ENCODE measurements around the gene PPP2R5D. TPM values are rescaled to one million over a fixed set of nuclear protein-coding genes. Genes with fewer than 3 reads are reported as not detected.
"Not testable (repeated sequence)": the region's sequence is repeated elsewhere in the genome, so short reads cannot be mapped to it uniquely, and the experiment has no call there.

Gene PPP2R5D
- total RNA-seq, 1 experiment from 2014 or later, result 27.4 TPM

DNA sequence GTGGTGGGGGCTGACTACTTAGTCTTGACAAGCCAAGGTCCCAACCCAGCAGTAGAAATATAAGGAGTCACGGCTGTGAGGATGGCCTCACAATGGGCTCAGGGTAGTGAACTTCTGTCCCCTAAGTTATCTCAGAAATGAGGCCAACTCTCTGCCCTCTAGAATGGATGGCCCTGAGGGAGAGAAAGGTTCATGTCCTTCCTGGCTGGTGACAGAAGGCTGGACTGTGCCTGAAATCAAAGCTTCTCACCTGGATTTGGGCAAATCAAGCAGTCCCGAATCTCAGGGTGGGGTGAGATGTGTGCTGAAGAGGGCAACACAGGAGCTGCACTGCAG, 49.8 kb downstream of the PPP2R5D start:
- Histone ChIP-seq H3K4me3 (no peak overlapping the region), H3K36me3 (peaks cover 10% of the 10 kb centered on the region), H3K27me3 (no peaks in the 10 kb centered on the region), H3K9me3 (no peaks in the 10 kb centered on the region)
- DNase-seq, result no peak

DNA sequence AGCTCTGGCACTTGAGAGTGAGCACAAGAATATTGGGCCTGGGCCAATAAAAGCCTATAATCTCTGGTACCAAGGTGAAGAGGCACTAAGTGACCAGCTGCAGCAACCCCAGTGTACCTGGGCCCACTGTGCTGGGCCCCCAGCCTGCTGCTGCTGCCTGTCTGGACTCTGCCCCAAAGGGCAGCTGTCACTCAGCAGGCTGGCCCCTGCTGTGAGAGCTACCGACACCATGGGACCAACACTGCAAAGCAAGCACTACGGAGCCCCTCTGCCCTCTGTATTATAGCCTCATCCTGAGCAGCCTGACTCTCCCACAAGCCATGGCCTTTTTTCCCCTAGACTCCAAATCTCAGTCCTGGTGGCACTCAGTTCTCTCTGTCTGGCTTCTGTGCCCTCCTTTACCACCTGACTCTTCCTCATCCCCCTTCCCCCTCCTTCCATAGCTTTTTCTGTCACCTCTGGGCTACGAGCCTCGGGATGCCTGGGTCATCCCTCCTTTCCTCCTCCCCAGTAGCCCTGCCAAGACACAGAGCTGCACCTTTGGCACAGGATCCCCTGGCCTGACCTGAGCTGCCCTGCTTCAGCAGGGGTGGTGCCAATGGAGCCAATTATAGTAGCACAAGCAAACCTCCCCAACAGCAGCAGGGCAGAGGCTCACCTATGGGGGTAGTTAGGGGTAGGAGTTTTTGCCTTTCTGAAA, 51.3 kb downstream of the PPP2R5D start:
- Histone ChIP-seq H3K36me3 (no peaks in the 10 kb centered on the region; the same call in 1 of the 2 replicates), H3K27me3 (no peaks in the 10 kb centered on the region), H3K9me3 (no peaks in the 10 kb centered on the region), H3K4me3 (no peak overlapping the region)
- DNase-seq, result no peak

DNA sequence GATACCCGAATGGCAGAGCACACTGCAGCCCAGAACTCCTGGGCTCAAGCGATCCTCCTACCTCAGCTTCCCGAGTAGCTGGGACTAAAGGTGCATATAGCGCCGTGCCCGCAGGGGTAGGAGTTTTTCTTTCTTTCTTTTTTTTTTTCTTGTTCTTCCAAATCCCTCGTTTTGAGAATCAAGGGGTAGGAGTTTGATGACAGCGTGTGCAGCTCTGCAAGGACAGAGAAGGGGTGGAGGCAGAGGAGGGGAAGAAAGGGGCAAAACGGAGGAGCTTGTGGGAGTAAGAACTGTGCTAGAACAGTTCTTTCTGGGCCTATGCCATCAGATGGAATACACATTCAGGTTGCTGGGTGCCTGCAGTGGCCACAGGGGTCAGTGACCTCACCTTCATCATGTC, 52.3 kb downstream of the PPP2R5D start:
- Histone ChIP-seq H3K36me3 (no peaks in the 10 kb centered on the region; the same call in 1 of the 2 replicates), H3K27me3 (no peaks in the 10 kb centered on the region), H3K4me3 (no peak overlapping the region), H3K9me3 (no peaks in the 10 kb centered on the region)
- no peak for DNase-seq

DNA sequence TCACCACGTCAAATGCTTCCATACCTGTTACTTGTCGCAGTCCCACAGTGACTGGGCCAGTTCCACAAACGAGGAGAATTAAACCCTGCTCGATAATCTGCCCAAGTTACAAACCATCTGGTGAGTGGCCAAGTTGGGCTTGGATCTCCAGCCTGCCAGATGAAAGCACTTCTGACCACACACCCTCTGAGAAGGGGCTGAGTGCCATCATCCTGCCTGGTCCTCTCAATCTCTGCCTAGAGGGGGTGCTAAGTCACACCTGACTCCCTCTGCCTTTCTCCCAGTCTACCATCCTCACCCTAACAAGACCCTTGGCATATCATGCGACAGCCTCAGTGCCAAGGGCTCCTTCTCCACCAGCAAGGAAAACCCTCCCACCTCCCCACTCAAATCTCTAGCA, 52.8 kb downstream of the PPP2R5D start:
- Histone ChIP-seq H3K4me3 (no peak overlapping the region), H3K36me3 (no peaks in the 10 kb centered on the region; the same call in 1 of the 2 replicates), H3K9me3 (no peaks in the 10 kb centered on the region), H3K27me3 (no peaks in the 10 kb centered on the region)
- no peak for DNase-seq

DNA sequence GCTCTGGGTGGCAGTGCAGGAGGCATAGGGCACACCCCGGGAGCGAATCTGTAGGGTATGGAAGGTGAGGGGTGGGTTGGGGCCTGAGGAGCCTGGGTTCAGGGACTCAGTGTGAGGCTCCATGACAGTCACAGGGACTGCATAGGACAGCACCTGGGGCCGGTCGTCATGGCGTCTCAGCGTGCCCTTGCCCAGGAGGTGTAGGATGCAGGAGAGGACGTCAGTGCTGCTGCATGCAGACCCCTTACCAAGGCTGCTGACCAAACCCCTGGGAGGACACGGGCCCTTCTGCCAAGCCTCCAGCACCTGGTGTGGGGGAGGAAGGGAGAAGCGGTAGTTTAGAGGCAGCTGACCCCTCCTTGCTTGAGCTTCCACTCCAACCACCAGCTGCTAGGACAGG, 53.3 kb downstream of the PPP2R5D start:
- H3K27me3 ChIP-seq, result no peaks in the 10 kb centered on the region
- H3K4me3 ChIP-seq, result no peak overlapping the region
- H3K9me3 ChIP-seq, result no peaks in the 10 kb centered on the region
- DNase-seq, result no peak
- H3K36me3 ChIP-seq, result no peaks in the 10 kb centered on the region; the same call in 1 of the 2 replicates

DNA sequence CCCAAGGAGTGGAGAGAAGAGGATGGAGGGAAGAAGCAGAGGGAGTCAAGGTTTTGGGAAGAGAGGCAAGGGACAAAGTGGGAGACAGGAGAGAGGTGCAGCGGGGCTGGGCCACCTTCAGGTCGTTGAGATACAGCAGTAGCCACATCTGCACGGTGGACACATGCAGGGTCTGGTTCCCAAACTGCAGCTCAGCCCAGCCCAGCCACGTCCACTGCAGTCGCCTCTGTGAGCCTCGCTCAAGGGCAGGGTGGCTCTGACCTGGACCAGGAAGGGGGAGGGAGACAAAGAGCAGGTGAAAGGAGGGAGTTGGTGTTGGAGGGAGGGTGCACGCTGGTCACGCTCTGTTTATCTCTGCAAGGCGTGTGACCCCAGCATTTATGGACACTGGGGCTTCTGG, 54.4 kb downstream of the PPP2R5D start:
- Histone ChIP-seq H3K9me3 (no peaks in the 10 kb centered on the region), H3K36me3 (no peaks in the 10 kb centered on the region; the same call in 1 of the 2 replicates)
- no peak for DNase-seq

DNA sequence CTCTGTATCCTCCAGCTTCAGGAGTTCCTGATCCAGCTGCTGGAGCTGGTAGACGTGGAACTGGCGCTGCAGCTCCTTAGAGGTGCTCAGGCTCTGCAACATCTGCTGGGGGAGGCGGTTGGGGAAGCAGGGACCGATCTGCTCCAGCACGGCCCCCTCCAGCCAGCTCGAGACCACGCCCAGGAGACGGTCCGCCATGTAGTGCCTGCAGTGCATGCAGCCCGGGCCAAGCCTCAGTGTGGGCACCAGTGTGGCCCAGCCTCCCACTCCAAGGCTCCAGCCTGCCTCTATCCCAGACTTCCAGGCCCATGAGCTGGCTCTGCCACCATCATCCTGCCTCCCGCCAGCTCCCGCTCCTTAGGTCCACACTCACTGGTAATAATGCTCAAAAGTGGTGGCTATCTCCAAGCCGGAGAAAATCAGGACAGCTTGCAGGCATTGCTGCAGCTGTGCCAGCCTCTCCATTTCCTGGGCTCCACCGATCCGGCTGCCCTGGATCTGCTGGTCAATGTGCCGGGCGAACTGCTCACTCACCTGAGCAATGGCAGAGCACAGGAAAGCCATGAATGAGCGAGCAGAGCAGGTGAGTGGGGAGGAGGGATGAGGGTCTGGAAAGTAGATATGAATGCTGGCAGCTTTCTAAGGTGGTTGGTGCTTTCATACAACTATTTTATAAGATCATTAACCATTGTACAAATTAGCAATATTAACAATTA, 56.3 kb downstream of the PPP2R5D start:
- no peak for DNase-seq
- Histone ChIP-seq H3K27me3 (no peaks in the 10 kb centered on the region), H3K36me3 (no peaks in the 10 kb centered on the region; the same call in 1 of the 2 replicates), H3K9me3 (no peaks in the 10 kb centered on the region), H3K4me3 (no peak overlapping the region)

More for the DNA sequence above, 54.4 kb downstream of the PPP2R5D start:
- H3K4me3 ChIP-seq, result no peak overlapping the region
- no peaks in the 10 kb centered on the region for H3K27me3 ChIP-seq

DNA sequence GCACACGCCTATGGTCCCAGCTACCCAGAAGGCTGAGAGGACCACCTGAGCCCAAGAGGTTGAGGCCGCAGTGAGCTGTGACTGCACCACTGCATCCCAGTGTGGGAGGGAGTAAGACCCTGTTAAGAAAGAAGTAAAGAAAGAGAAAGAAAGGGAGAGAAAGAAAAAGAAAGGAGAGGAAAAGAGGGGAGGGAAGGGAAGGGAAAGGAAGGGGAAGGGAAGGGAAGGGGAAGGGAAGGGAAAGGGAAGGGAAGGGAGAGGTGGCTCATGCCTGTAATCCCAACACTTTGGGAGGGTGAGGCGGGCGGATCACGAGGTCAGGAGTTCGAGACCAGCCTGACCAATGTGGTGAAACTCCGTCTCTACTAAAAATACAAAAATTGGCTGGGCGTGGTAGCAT, 57.1 kb downstream of the PPP2R5D start:
- not testable (repeated sequence) for H3K4me3 ChIP-seq, H3K27me3 ChIP-seq, H3K36me3 ChIP-seq, H3K9me3 ChIP-seq, DNase-seq

DNA sequence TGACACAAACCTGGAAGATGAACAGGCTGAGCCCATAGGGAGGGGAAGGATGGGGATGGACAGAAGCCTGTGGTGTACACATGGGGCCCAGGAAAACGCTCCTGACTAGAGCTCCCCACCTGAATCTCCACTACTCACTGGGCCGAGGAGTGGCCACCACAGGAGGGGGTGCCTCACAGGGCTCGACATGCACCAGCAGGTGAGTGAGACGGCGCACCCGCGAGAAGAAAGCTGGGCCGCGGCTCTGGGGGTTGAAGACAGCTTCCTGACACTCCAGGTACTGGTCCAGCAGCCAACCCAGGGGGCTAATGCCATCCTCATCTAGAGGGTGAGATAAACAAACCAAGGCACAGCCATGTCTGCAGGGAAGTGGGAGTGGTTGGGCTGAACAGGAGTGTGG, 58.9 kb downstream of the PPP2R5D start:
- H3K4me3 ChIP-seq, result no peak overlapping the region
- H3K9me3 ChIP-seq, result no peaks in the 10 kb centered on the region
- no peaks in the 10 kb centered on the region for H3K27me3 ChIP-seq
- H3K36me3 ChIP-seq, result no peaks in the 10 kb centered on the region; the same call in 1 of the 2 replicates
- no peak for DNase-seq

DNA sequence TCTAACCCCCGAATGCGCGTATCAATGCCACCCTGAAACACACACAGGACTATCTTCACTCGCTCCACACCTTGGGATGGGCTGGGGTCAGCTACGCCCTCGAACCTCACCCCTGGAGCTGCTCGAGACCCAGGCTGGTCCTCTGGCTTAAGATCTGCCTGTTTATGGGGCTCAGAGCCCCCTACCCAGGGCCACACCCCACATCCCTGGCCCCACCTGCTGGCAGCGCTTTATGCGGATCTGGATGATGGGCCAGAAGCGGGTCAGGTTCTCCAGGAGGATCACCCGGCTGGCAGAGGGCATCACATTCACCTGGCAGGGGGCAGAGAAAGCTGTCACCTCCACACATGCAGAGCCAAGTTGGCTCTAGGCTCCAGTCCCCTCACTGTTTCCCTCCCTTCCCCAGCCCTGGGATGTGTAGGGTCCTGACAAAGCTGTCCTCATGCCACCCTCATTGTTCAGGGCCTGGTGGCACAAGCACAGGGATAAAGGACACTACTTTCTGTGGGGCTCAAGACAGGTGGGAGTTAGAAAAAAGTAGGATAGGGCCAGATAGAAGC, 61.1 kb downstream of the PPP2R5D start:
- H3K9me3 ChIP-seq, result no peaks in the 10 kb centered on the region
- no peaks in the 10 kb centered on the region; the same call in 1 of the 2 replicates for H3K36me3 ChIP-seq
- H3K27me3 ChIP-seq, result no peaks in the 10 kb centered on the region
- no peak for DNase-seq
- no peak overlapping the region for H3K4me3 ChIP-seq

DNA sequence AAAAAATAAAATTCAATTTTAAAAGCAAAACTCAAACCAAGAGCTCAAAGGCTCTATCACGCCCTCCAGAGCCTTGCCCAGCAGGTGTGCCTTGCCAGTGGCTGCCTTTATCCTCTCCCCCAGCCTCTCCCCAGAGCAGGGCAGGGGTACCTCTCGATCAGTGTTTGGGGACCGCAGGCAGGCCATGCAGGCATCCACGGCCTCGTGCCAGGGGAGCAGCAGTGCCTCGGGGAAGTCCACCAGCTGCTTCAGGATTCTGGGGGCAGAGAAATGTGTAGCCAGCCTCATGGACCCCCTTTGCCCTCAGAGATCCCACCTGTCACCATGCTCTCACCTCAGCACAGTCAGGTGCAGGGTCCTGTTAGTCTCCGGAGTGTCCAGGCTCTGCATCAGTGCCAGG, 63.6 kb downstream of the PPP2R5D start:
- H3K36me3 ChIP-seq, result peaks cover 3% of the 10 kb centered on the region; the same call in 1 of the 2 replicates
- H3K27me3 ChIP-seq, result no peaks in the 10 kb centered on the region
- no peaks in the 10 kb centered on the region for H3K9me3 ChIP-seq
- DNase-seq, result no peak
- H3K4me3 ChIP-seq, result no peak overlapping the region

DNA sequence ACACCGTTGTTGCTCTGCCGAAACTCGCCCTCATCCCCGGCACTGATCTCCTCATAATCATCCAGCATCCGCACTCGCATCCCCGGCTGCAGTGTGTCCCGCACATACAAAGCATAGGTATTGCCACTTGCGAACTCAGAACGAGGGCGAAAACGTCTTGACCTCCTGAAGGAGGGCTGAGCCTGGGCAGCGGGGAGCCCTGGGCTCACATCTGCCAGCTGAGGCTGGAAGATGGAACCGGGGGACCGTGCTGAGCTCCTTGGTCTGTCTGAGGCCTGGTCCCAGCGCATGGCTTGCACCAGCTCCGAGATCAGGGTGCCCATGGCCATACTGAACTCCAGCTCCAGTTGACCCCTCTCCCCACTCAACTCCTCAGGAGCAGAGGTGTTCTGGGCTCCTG, 66.6 kb downstream of the PPP2R5D start:
- DNase-seq, result no peak
- no peak overlapping the region for H3K4me3 ChIP-seq
- H3K36me3 ChIP-seq, result peaks cover 3% of the 10 kb centered on the region; the same call in 1 of the 2 replicates
- no peaks in the 10 kb centered on the region for H3K9me3 ChIP-seq
- H3K27me3 ChIP-seq, result no peaks in the 10 kb centered on the region

DNA sequence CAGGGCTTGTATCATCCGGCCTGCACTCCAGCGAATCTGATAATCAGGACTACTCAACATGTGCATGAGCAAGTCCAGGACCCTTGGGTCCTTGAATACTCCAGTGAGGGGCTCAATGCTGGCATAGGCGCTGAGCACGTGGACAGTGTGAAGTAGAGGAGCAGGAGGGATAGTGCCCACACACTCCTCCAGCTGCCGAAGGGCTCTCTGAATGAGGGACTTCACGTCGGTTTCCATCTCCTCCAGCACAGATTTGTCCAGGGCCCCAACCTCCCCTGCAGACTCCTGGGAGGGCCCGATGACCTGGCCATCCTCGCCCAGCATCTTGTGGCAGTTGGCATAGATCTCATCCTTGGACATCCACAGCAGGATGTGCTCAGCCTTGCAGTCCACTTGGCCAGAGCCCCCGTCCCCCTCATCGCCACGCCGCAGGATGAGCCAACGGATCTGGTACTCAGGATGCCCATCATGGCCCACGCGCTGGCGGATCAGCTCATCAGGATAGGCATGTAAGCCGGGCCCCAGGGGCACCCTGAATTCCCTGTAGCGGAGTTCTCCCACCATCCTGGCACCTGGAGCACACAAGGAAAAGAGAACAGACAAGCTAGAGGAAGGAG, 68.0 kb downstream of the PPP2R5D start:
- no peaks in the 10 kb centered on the region for H3K27me3 ChIP-seq
- H3K9me3 ChIP-seq, result no peaks in the 10 kb centered on the region
- peaks cover 3% of the 10 kb centered on the region for H3K36me3 ChIP-seq
- no peak for DNase-seq
- H3K4me3 ChIP-seq, result peak overlapping the region; percentile 74; the same call in 1 of the 2 replicates

DNA sequence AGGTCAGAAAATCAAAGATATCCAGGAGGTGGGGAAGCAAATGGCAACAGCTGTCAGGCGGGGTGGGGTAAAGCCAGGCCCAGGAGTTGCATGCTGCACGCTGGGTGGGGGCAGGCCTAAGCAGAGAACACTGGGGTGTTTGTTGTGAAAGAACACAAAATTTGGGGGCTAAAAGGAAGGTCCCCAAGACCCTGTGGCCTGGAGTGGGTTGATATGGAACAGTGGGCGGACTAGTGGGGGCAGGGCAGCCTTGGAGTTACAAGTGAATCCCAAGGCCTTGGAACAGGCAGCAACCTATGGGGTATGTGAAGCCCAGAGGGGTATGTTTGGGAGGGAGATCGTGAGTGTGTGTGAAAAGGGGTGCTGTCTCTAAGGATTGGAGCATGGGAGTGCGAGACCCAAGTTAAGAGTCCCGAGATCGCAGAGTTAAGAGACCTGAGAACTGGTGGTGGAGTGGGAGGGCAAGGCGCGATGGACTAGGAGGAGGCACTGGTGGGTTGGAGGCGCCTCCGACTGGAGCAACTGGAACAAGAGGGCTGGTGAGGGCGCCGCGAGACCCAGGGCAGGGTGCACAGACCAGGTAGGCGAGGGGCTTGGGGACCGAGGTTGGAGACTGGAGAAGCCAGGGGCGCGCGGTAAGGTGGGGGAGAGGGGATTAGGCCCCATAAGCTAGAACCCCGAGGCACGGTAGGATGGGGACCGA, 68.6 kb downstream of the PPP2R5D start:
- DNase-seq, result peak; percentile 12
- no peaks in the 10 kb centered on the region for H3K27me3 ChIP-seq
- H3K9me3 ChIP-seq, result no peaks in the 10 kb centered on the region
- peaks cover 5% of the 10 kb centered on the region for H3K36me3 ChIP-seq
- peak overlapping the region; percentile 74 for H3K4me3 ChIP-seq

DNA sequence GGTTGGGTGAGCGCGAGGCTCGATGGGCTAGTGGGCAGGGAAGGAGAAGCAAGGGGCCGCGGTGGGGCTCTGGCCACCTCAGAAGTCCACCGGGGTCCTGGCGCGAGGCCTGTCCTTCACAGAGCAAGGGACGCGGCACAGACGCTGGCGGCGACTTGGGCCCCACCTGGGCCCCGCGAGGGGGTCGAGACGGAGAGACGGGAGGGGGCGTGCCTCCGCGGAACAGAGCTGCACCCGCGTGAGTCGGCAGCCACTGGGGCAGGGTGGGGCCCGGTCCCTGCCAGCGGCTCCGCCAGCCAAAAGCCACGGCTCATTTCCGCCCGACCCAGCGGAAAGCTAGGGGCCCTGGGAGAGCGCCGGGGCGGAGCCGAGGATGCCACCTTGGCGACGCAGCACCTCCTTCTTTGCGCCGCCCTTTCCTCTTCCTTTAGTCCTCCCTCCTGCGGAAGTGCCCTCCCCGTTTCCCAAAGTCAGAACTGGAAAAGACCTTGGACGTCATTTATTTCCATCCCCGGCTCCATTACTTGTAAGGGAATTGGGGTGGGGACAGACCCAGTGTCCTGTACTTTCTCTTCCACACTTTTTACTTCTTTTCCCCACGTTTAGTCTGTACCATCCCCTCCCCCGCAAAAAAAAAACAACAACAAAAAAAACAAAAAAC, 69.3 kb downstream of the PPP2R5D start, which contains the start of gene CUL7:
CUL7 (minus strand) TSS at position 307 of the 661 bp plus-strand sequence. CDS start 1,063 bp downstream, outside the sequence.
- DNase-seq, result peak; percentile 93
- Histone ChIP-seq H3K36me3 (peaks cover 5% of the 10 kb centered on the region), H3K9me3 (no peaks in the 10 kb centered on the region), H3K4me3 (peak within 1 kb of the TSS; percentile 74), H3K27me3 (no peaks in the 10 kb centered on the region)

Data from MG63 (cell line).